ENCODE measurements around the gene LAG3. TPM values are rescaled to one million over a fixed set of nuclear protein-coding genes. Genes with fewer than 3 reads are reported as not detected.

The LAG3 gene
- total RNA-seq, 4 donors from 2014 or later: 0.52 to 1.1 TPM; not detected in 2

- 84 to 86% methylated on average over 16 of the region's 16 CpGs for WGBS, 2 donors
- no peak for TF ChIP-seq CTCF (IDR thresholded peaks at IDR 0.05)
- TF ChIP-seq POLR2A (IDR thresholded peaks at IDR 0.05): no peak
- no peak for DNase-seq (ENCODE audit: low spot score in 2 of 2)
- intact Hi-C loops (cut with DNase I; ENCODE audit: low total_unique reads): no loop called here
- no peak overlapping the region for H3K4me3 ChIP-seq (ENCODE audit: low read depth, poor library complexity, severe bottlenecking)
Observed at GRCh38 chr12:6775185-6776174, 3.2 kb downstream of the LAG3 start.

GRCh38 chr12:6777386-6777785 is 5.1 kb downstream of the LAG3 start:
- TF ChIP-seq POLR2A (IDR thresholded peaks at IDR 0.05): no peak
- no peak for TF ChIP-seq CTCF (IDR thresholded peaks at IDR 0.05)
- H3K4me3 ChIP-seq (ENCODE audit: low read depth, poor library complexity, severe bottlenecking): no peak overlapping the region
- intact Hi-C loops (cut with DNase I; ENCODE audit: low total_unique reads): no loop called here
- no peak for DNase-seq (ENCODE audit: low spot score in 2 of 2)
- 92 to 97% methylated on average over 5 of the region's 5 CpGs for WGBS, 2 donors

GRCh38 chr12:6778217-6778573 is 5.9 kb downstream of the LAG3 start:
- 25 to 32% methylated on average over 14 of the region's 14 CpGs for WGBS, 2 donors
- no peak for DNase-seq (ENCODE audit: low spot score in 2 of 2)
- H3K4me3 ChIP-seq (ENCODE audit: low read depth, poor library complexity, severe bottlenecking): no peak overlapping the region
- intact Hi-C loops (cut with DNase I; ENCODE audit: low total_unique reads): loop anchor here (2.0 kb wide), 1 partner anchor 23 kb away; no protein-coding TSS in a partner anchor
- no peak for TF ChIP-seq CTCF (IDR thresholded peaks at IDR 0.05)
- no peak for TF ChIP-seq POLR2A (IDR thresholded peaks at IDR 0.05)

GRCh38 chr12:6778574-6779550 is 6.5 kb downstream of the LAG3 start:
- WGBS, 2 donors: 3 to 4% methylated on average over 35 of the region's 35 CpGs
- DNase-seq (ENCODE audit: low spot score in 2 of 2): peak; percentile 94 to 99
- intact Hi-C loops (cut with DNase I; ENCODE audit: low total_unique reads): loop anchor here (2.0 kb wide), 1 partner anchor 24 kb away; no protein-coding TSS in a partner anchor
- H3K4me3 ChIP-seq (ENCODE audit: low read depth, poor library complexity, severe bottlenecking): no peak overlapping the region
- peak in 1 of 3 donors; percentile 88 for TF ChIP-seq CTCF (IDR thresholded peaks at IDR 0.05)
- no peak for TF ChIP-seq POLR2A (IDR thresholded peaks at IDR 0.05)

- WGBS, 2 donors: 75 to 76% methylated on average over 6 of the region's 6 CpGs
- TF ChIP-seq POLR2A (IDR thresholded peaks at IDR 0.05): no peak
- TF ChIP-seq CTCF (IDR thresholded peaks at IDR 0.05): no peak
- DNase-seq (ENCODE audit: low spot score in 2 of 2): no peak
- intact Hi-C loops (cut with DNase I; ENCODE audit: low total_unique reads): loop anchor here (2.0 kb wide), 1 partner anchor 25 kb away; no protein-coding TSS in a partner anchor
- no peak overlapping the region for H3K4me3 ChIP-seq (ENCODE audit: low read depth, poor library complexity, severe bottlenecking)
Observed at GRCh38 chr12:6779708-6780432, 7.5 kb downstream of the LAG3 start.

Data from lower leg skin (tissue), 4 donors.